H1 (cell line): ENCODE results near the gene TXNDC15. TPM values are rescaled to one million over a fixed set of nuclear protein-coding genes. Genes with fewer than 3 reads are reported as not detected.

Source experiments
- CTCF ChIA-PET: fragments of 300-600 bp; sonication (Branson Sonifier 250); formaldehyde crosslinking; loops from one replicate; lab custom pipeline; 2021; ENCODE audit not compliant: partially characterized antibody; lab: Charles Lee
- POLR2A ChIA-PET: fragments of 300-600 bp; sonication (Branson Sonifier 250); formaldehyde crosslinking; loops from one replicate; lab custom pipeline; 2021; ENCODE audit warnings: inconsistent platforms; ENCODE audit not compliant: partially characterized antibody; lab: Charles Lee
- DNase-seq, 2 experiments: peaks; one replicate each; pipeline versions ENCODE4 v3.0.0 to v3.0.0-alpha.2; 2010 to 2022; ENCODE audit warnings: low spot score in 2 of 2, low read depth in 1 of 2, mixed read lengths in 1 of 2
- FAIRE-seq: peaks from 2 replicates; lab custom pipeline; 2011; peaks lifted over from hg19 to GRCh38; lab: Jason Lieb, UNC
- H2AFZ ChIP-seq: 2 replicates; pipeline ENCODE4 v1.8.1; 2012; ENCODE audit warnings: low read length, inconsistent platforms
- H2AK5ac ChIP-seq: 2 replicates; pipeline ENCODE4 v1.6.1; 2013; ENCODE audit warnings: low read depth, low read length
- H2BK120ac ChIP-seq: replicated peaks from 2 replicates; pipeline ENCODE3; 2013; ENCODE audit warnings: low read depth, low read length, inconsistent platforms
- H2BK12ac ChIP-seq: 2 replicates; pipeline ENCODE4 v1.6.1; 2013; ENCODE audit warnings: low read depth, low read length
- H2BK15ac ChIP-seq: 2 replicates; pipeline ENCODE4 v1.6.1; 2013; ENCODE audit warnings: low read length
- H2BK20ac ChIP-seq: 2 replicates; pipeline ENCODE4 v1.6.1; 2013; ENCODE audit warnings: low read length
- H2BK5ac ChIP-seq: 2 replicates; pipeline ENCODE4 v1.6.1; 2013; ENCODE audit warnings: low read depth, low read length
- H3K14ac ChIP-seq: 2 replicates; pipeline ENCODE4 v1.6.1; 2013; ENCODE audit warnings: inconsistent platforms; ENCODE audit not compliant: insufficient read length
- H3K18ac ChIP-seq: 2 replicates; pipeline ENCODE4 v1.6.1; 2013; ENCODE audit warnings: low read length; ENCODE audit errors: extremely low read depth
- H3K23ac ChIP-seq: 2 replicates; pipeline ENCODE4 v1.6.1; 2013; ENCODE audit warnings: inconsistent platforms; ENCODE audit not compliant: insufficient read length
- H3K23me2 ChIP-seq: 2 replicates; pipeline ENCODE4 v1.6.1; 2013; ENCODE audit warnings: low read depth, low read length
- H3K27ac ChIP-seq: 2 replicates; pipeline ENCODE4 v1.6.1; 2011; ENCODE audit warnings: low read depth, low read length, inconsistent platforms
- H3K27me3 ChIP-seq, 4 experiments: replicated peaks in 1 of 4; 1 replicate in 1 of 4; 2 replicates in 3 of 4; pipeline versions ENCODE4 v1.6.1 to v1.8.1; 2011 to 2013; ENCODE audit warnings: low read length in 3 of 4, mild to moderate bottlenecking in 3 of 4, inconsistent platforms in 2 of 4, mixed read lengths in 2 of 4, moderate library complexity in 1 of 4; ENCODE audit not compliant: control insufficient read depth in 3 of 4, insufficient read depth in 3 of 4; ENCODE audit errors: extremely low read depth in 1 of 4
- H3K36me3 ChIP-seq, 4 experiments: 2 replicates each; pipeline versions ENCODE4 v1.6.1 to v1.8.1; 2011 to 2013; ENCODE audit warnings: mild to moderate bottlenecking in 4 of 4, low read length in 3 of 4, moderate library complexity in 2 of 4, control low read depth in 1 of 4, inconsistent platforms in 1 of 4; ENCODE audit not compliant: insufficient read depth in 4 of 4, control insufficient read depth in 2 of 4
- H3K4ac ChIP-seq: replicated peaks from 2 replicates; pipeline ENCODE3; 2013; ENCODE audit warnings: low read length, low read depth, mixed read lengths, inconsistent platforms; ENCODE audit not compliant: insufficient read length
- H3K4me1 ChIP-seq, 4 experiments: replicated peaks in 1 of 4; 1 replicate in 1 of 4; 2 replicates in 3 of 4; pipeline versions ENCODE4 v1.6.1 to v1.8.1; 2011 to 2013; ENCODE audit warnings: low read length in 3 of 4, inconsistent platforms in 2 of 4, mixed read lengths in 1 of 4; ENCODE audit not compliant: insufficient read depth in 4 of 4, control insufficient read depth in 3 of 4
- H3K4me2 ChIP-seq, 2 experiments: 2 replicates each; pipeline versions ENCODE4 v1.6.1 to v1.8.1; 2011 to 2013; ENCODE audit warnings: low read depth in 2 of 2, low read length in 2 of 2, control low read depth in 1 of 2, inconsistent platforms in 1 of 2, mild to moderate bottlenecking in 1 of 2; ENCODE audit not compliant: insufficient read depth in 1 of 2
- H3K4me3 ChIP-seq, 4 experiments: fragments of 200-600, 300-600 bp in 1 of 4; sonication (generic), shearing (Covaris generic), sonication (Bioruptor Twin) in 1 of 4; 2 replicates each; pipeline versions ENCODE4 v1.5.1 to v1.8.1; 2011 to 2016; ENCODE audit warnings: low read length in 4 of 4, low read depth in 3 of 4, control low read depth in 2 of 4, inconsistent platforms in 2 of 4, mild to moderate bottlenecking in 2 of 4, mixed read lengths in 1 of 4, moderate library complexity in 1 of 4; ENCODE audit not compliant: insufficient read depth in 2 of 4; ENCODE audit errors: extremely low read depth in 1 of 4
- H3K56ac ChIP-seq: replicated peaks from 2 replicates; pipeline ENCODE3; 2013; ENCODE audit warnings: low read depth, mild to moderate bottlenecking, mixed read lengths, low read length, inconsistent platforms; ENCODE audit not compliant: insufficient read length
- H3K79me1 ChIP-seq: 2 replicates; pipeline ENCODE4 v1.6.1; 2013; ENCODE audit warnings: low read depth, low read length, control low read depth
- H3K79me2 ChIP-seq, 2 experiments: 2 replicates each; pipeline versions ENCODE4 v1.6.1 to v1.8.1; 2012 to 2013; ENCODE audit warnings: low read length in 2 of 2, mild to moderate bottlenecking in 2 of 2, inconsistent platforms in 1 of 2; ENCODE audit not compliant: insufficient read depth in 2 of 2, control insufficient read depth in 1 of 2
- H3K9ac ChIP-seq, 4 experiments: replicated peaks in 1 of 4; 1 replicate in 1 of 4; 2 replicates in 3 of 4; pipeline versions ENCODE4 v1.6.1 to v1.8.1; 2011 to 2013; ENCODE audit warnings: low read depth in 3 of 4, low read length in 3 of 4, control low read depth in 2 of 4, mild to moderate bottlenecking in 2 of 4, moderate library complexity in 2 of 4, inconsistent platforms in 1 of 4; ENCODE audit errors: extremely low read depth in 1 of 4
- H3K9me3 ChIP-seq, 2 experiments: 2 replicates each; pipeline versions ENCODE4 v1.6.1 to v1.8.1; 2012 to 2013; ENCODE audit warnings: mild to moderate bottlenecking in 2 of 2, moderate library complexity in 2 of 2, control low read depth in 1 of 2, inconsistent platforms in 1 of 2, low read depth in 1 of 2, low read length in 1 of 2, mixed read lengths in 1 of 2; ENCODE audit not compliant: insufficient read depth in 2 of 2
- H4K20me1 ChIP-seq, 2 experiments: replicated peaks in 1 of 2; 2 replicates each; pipeline versions ENCODE3 to v1.8.1; 2011 to 2013; ENCODE audit warnings: inconsistent platforms in 2 of 2, low read length in 2 of 2, mild to moderate bottlenecking in 1 of 2; ENCODE audit not compliant: insufficient read depth in 2 of 2, control insufficient read depth in 1 of 2
- H4K5ac ChIP-seq: 2 replicates; pipeline ENCODE4 v1.6.1; 2013; ENCODE audit warnings: low read length, low read depth, mixed read lengths, inconsistent platforms; ENCODE audit not compliant: insufficient read length
- H4K8ac ChIP-seq: 2 replicates; pipeline ENCODE4 v1.8.0; 2013; ENCODE audit warnings: mild to moderate bottlenecking, moderate library complexity, low read length, inconsistent platforms; ENCODE audit not compliant: insufficient read depth; ENCODE audit errors: extremely low read depth
- H4K91ac ChIP-seq: replicated peaks from 2 replicates; pipeline ENCODE3; 2013; ENCODE audit warnings: low read length, mixed read lengths, inconsistent platforms; ENCODE audit not compliant: insufficient read length
- RAD21 ChIP-seq, 2 experiments: IDR thresholded peaks in 1 of 2; conservative IDR thresholded peaks in 1 of 2; 2 replicates each; pipeline ENCODE4 v1.6.1; 2011; ENCODE audit warnings: low read depth in 2 of 2, low read length in 2 of 2, improper control_type of control experiment in 1 of 2, inconsistent platforms in 1 of 2, mild to moderate bottlenecking in 1 of 2, moderate library complexity in 1 of 2
- RNF2 ChIP-seq: fragments of 200-900, 300-1000 bp; sonication (generic); IDR thresholded peaks from 2 replicates; pipeline ENCODE4 v1.7.1; 2016; ENCODE audit warnings: borderline replicate concordance, low read depth, mild to moderate bottlenecking, antibody characterized with exemption, low read length; ENCODE audit not compliant: poor library complexity, severe bottlenecking; ENCODE audit errors: missing control alignments
- SIX5 ChIP-seq: IDR thresholded peaks from 2 replicates; pipeline ENCODE4 v1.6.1; 2011; ENCODE audit warnings: mild to moderate bottlenecking, low read depth, low read length
- WGBS, 2 experiments: shearing (Covaris generic) in 1 of 2; methylation state at CpG; one replicate each; pipeline versions ENCODE4 v1.1.6 to v1.1.7; 2013 to 2015; ENCODE audit warnings: low lambda C conversion rate in 2 of 2, mixed read lengths in 2 of 2, inconsistent platforms in 1 of 2, low coverage in 1 of 2, missing lambda C conversion rate in 1 of 2; ENCODE audit not compliant: insufficient replicate concordance in 2 of 2, insufficient coverage in 1 of 2, insufficient read length in 1 of 2; ENCODE audit errors: extremely low coverage in 1 of 2, missing lambda C conversion rate in 1 of 2; 5-methylcytosine and 5-hydroxymethylcytosine counted together
- polyA plus RNA-seq, 7 experiments: library from polyadenylated mRNA; depleted of rRNA in 3 of 7; stranded (reverse) in 5 of 7; unstranded in 2 of 7; fragments of >200 nt in 5 of 7; fragments of 200-250 nt in 2 of 7; gene quantifications; 1 replicate in 5 of 7; 2 replicates in 1 of 7; 4 replicates in 1 of 7; pipeline versions ENCODE4 v1.2.1 to v1.2.3, GENCODE V29; 2011 to 2013; ENCODE audit warnings: missing spikeins in 2 of 7, mixed read lengths in 2 of 7
- total RNA-seq: library from RNA; stranded (reverse); fragmentation: NEBNext Ultra II Directional; extraction: Animal tissue kit (Norgen Biotek cat#: 25700); gene quantifications from 2 replicates; pipeline ENCODE4 v1.2.1, GENCODE V29; 2021
- TF ChIP-seq, protein P1 (sequence below), 3 experiments: IDR thresholded peaks; 1 replicate in 2 of 3; 2 replicates in 1 of 3; pipeline versions ENCODE4 v1.5.1 to v1.6.1; 2011; ENCODE audit warnings: low read length in 3 of 3, mild to moderate bottlenecking in 3 of 3, inconsistent platforms in 2 of 3, low read depth in 1 of 3, moderate library complexity in 1 of 3; ENCODE audit not compliant: insufficient read depth in 1 of 3; ENCODE audit errors: control extremely low read depth in 1 of 3

The TXNDC15 gene
- total and polyA plus RNA-seq, 2 of the 8 experiments (the other 6 are each of a cell fraction or from before 2014, with no cell fraction given), result 20.1 to 30.8 TPM

DNA sequence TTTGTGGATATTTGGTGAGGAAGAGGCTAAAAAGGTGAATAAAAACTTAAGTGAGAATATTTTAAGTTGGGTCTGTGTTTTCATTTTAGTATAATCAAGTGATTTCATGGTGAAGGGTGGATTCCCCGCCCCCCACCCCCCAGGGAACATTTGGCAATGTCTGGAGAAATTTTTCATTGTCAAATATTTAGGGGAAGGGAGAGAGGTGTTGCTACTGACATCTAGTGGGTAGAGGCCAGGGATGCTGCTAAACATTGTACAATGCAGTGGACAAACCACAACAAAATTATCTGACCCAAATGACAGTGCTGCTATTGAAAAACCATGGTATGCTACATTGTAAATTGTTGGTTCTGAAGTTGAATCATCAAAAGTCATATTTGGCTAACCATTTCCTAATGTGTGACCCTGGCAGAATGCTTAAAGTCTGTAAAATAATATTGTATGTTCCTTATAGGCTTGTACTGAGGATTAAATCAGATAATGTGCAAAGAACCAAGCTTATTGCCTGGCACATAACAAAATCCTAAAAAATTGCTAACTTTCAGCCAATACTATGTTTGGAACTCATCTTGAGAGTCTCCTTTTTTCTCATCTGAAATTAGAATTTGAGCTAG is 22.8 kb upstream of the TXNDC15 start:
- Histone ChIP-seq H2BK120ac (no peak overlapping the region), H3K23ac (no peak overlapping the region), H3K18ac (no peak overlapping the region), H3K14ac (no peak overlapping the region), H3K27ac (no peak overlapping the region), H4K8ac (no peak overlapping the region), H3K36me3 (peaks cover 0 to 26% (median 6%) of the 10 kb centered on the region in 4 experiments; a peak in 5 of 8 replicates), H2BK5ac (no peak overlapping the region), H2BK20ac (no peak overlapping the region), H3K4me2 (no peak overlapping the region), H2BK15ac (no peak overlapping the region), H4K5ac (no peak overlapping the region)
- ChIA-PET POLR2A (interaction anchor here (1.2 to 1.8 kb wide), 2 partner anchors 13 to 53 kb away, joined by 3 to 5 read pairs; no protein-coding TSS in a partner anchor), CTCF (interaction anchor here (0.7 to 4.2 kb wide), 10 partner anchors 10 to 98 kb away, joined by 3 to 37 read pairs (median 3); no protein-coding TSS in a partner anchor)
- TF ChIP-seq SIX5 (no peak), RNF2 (no peak), RAD21 (IDR thresholded peaks at IDR 0.05 in 1 of 2, conservative IDR thresholded peaks at IDR 0.05 in 1 of 2; ENCODE audit: low read depth in 2 of 2, low read length in 2 of 2) (peak; percentile 14 to 28; a peak in 3 of 4 replicates)
- TF ChIP-seq, protein P1, sequence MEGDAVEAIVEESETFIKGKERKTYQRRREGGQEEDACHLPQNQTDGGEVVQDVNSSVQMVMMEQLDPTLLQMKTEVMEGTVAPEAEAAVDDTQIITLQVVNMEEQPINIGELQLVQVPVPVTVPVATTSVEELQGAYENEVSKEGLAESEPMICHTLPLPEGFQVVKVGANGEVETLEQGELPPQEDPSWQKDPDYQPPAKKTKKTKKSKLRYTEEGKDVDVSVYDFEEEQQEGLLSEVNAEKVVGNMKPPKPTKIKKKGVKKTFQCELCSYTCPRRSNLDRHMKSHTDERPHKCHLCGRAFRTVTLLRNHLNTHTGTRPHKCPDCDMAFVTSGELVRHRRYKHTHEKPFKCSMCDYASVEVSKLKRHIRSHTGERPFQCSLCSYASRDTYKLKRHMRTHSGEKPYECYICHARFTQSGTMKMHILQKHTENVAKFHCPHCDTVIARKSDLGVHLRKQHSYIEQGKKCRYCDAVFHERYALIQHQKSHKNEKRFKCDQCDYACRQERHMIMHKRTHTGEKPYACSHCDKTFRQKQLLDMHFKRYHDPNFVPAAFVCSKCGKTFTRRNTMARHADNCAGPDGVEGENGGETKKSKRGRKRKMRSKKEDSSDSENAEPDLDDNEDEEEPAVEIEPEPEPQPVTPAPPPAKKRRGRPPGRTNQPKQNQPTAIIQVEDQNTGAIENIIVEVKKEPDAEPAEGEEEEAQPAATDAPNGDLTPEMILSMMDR (IDR thresholded peaks at IDR 0.05; ENCODE audit: control extremely low read depth in 1 of 3, insufficient read depth in 1 of 3, low read depth in 1 of 3, low read length in 3 of 3), result peak in 2 of 3 experiments; percentile 24 to 37; a peak in 2 of 4 replicates
- TF ChIP-seq, all 59 proteins: peak for 2
- Histone ChIP-seq H3K56ac (no peak overlapping the region), H3K27me3 (no peaks in the 10 kb centered on the region), H2AK5ac (no peak overlapping the region), H3K4ac (no peak overlapping the region), H4K20me1 (no peaks in the 10 kb centered on the region), H3K79me1 (no peaks in the 10 kb centered on the region), H4K91ac (no peak overlapping the region), H3K4me1 (no peaks in the 10 kb centered on the region), H3K23me2 (peaks cover 2% of the 10 kb centered on the region), H3K9me3 (no peaks in the 10 kb centered on the region), H3K79me2 (no peaks in the 10 kb centered on the region; a peak in 1 of 4 replicates), H2BK12ac (no peak overlapping the region), H3K9ac (no peak overlapping the region), H3K4me3 (no peak overlapping the region), H2AFZ (no peak overlapping the region)
- FAIRE-seq (no peak), DNase-seq (peak in 1 of 2 experiments; percentile 24)
- 100% methylated on average over 1 of the region's 1 CpG; no CpG with 5 or more reads in 1 of the 2 experiments for WGBS, 2 experiments
